ENCODE measurements around the gene GCNT1.
"Not testable (repeated sequence)": the region's sequence is repeated elsewhere in the genome, so short reads cannot be mapped to it uniquely, and the experiment has no call there.

The GCNT1 gene

GRCh38 chr9:76458903-76459693 lies at the start of gene GCNT1:
Gene GCNT1, plus strand, starts transcription at chr9:76459182. Its CDS starts 43,200 bp downstream, at chr9:76502382.
- peak; percentile 88 for DNase-seq

- DNase-seq = peak; percentile 66
These were observed 46.3 kb upstream of the GCNT1 start for GRCh38 chr9:76412638-76413037.

GRCh38 chr9:76413658-76414057 lies 45.3 kb upstream of the GCNT1 start:
- no peak for DNase-seq

GRCh38 chr9:76414661-76415060 lies 44.3 kb upstream of the GCNT1 start:
- DNase-seq = peak; percentile 92

- peak; percentile 6 for DNase-seq
These were observed 43.8 kb upstream of the GCNT1 start for GRCh38 chr9:76415154-76415553.

GRCh38 chr9:76415731-76416130 lies 43.3 kb upstream of the GCNT1 start:
- peak; percentile 24 for DNase-seq

- DNase-seq = no peak
These were observed 41.6 kb upstream of the GCNT1 start for GRCh38 chr9:76417394-76417793.

GRCh38 chr9:76419782-76420380 lies 39.1 kb upstream of the GCNT1 start:
- DNase-seq = peak; percentile 18

- no peak for DNase-seq
These were observed 35.5 kb upstream of the GCNT1 start for GRCh38 chr9:76423216-76424177.

- no peak for DNase-seq
These were observed 34.5 kb upstream of the GCNT1 start for GRCh38 chr9:76424491-76424890.

GRCh38 chr9:76425677-76426453 lies 33.1 kb upstream of the GCNT1 start:
- DNase-seq = no peak

GRCh38 chr9:76426807-76427419 lies 32.1 kb upstream of the GCNT1 start:
- no peak for DNase-seq

- no peak for DNase-seq
These were observed 27.4 kb upstream of the GCNT1 start for GRCh38 chr9:76431601-76432000.

GRCh38 chr9:76433406-76433805 lies 25.6 kb upstream of the GCNT1 start:
- DNase-seq = no peak

- peak; percentile 30 for DNase-seq
These were observed 25.1 kb upstream of the GCNT1 start for GRCh38 chr9:76433836-76434235.

GRCh38 chr9:76434897-76435296 lies 24.1 kb upstream of the GCNT1 start:
- DNase-seq = not testable (repeated sequence)

- DNase-seq = not testable (repeated sequence)
These were observed 21.8 kb upstream of the GCNT1 start for GRCh38 chr9:76437017-76437699.

- no peak for DNase-seq
These were observed 20.0 kb upstream of the GCNT1 start for GRCh38 chr9:76438841-76439588.

GRCh38 chr9:76441551-76442322 lies 17.2 kb upstream of the GCNT1 start:
- DNase-seq = no peak

- no peak for DNase-seq
These were observed 15.1 kb upstream of the GCNT1 start for GRCh38 chr9:76443887-76444286.
